ENCODE results near the gene FCRL2.

FCRL2 gene, protein sequence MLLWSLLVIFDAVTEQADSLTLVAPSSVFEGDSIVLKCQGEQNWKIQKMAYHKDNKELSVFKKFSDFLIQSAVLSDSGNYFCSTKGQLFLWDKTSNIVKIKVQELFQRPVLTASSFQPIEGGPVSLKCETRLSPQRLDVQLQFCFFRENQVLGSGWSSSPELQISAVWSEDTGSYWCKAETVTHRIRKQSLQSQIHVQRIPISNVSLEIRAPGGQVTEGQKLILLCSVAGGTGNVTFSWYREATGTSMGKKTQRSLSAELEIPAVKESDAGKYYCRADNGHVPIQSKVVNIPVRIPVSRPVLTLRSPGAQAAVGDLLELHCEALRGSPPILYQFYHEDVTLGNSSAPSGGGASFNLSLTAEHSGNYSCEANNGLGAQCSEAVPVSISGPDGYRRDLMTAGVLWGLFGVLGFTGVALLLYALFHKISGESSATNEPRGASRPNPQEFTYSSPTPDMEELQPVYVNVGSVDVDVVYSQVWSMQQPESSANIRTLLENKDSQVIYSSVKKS

GRCh38 chr1:157776971-157777391, at the start of gene FCRL2:
TSS of gene FCRL2 (minus strand) at chr1:157777132. CDS start at chr1:157777073, 59 bp downstream.
- DNase-seq (ENCODE audit: low read depth), result no peak

GRCh38 chr1:157820299-157820698, 43.4 kb upstream of the FCRL2 start:
- DNase-seq (ENCODE audit: low read depth), result no peak

- DNase-seq (ENCODE audit: low read depth), result no peak
Measured at GRCh38 chr1:157819896-157820295, 43.0 kb upstream of the FCRL2 start, which contains the start of gene FCRL1. TSS of gene FCRL1 (minus strand) at chr1:157820120. CDS start at chr1:157820037, 83 bp downstream.

- no peak for DNase-seq (ENCODE audit: low read depth)
Measured at GRCh38 chr1:157819215-157819614, 42.3 kb upstream of the FCRL2 start.

GRCh38 chr1:157813269-157813668, 36.3 kb upstream of the FCRL2 start:
- no peak for DNase-seq (ENCODE audit: low read depth)

- no peak for DNase-seq (ENCODE audit: low read depth)
Measured at GRCh38 chr1:157806431-157807149, 29.7 kb upstream of the FCRL2 start.

- no peak for DNase-seq (ENCODE audit: low read depth)
Measured at GRCh38 chr1:157803851-157804250, 26.9 kb upstream of the FCRL2 start.

DNA sequence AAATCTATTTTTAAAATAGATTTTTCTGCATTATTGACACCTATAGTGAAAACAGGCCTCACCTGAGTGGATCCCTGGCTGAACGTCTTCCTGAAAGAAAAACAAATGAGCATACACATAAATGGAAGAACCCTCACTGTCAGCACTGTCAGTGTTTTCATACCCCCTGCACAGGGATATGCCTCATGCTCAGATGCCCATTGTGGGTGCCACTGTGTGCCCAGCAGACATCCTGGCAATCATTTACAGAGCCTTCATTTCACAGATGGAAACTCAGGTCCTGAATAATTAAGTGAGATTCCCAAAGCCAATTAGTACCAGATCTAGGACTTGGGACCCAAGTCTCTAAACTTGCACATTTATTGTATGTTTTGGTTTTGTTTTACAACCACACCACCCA, 23.1 kb upstream of the FCRL2 start:
- no peak for DNase-seq (ENCODE audit: low read depth)

GRCh38 chr1:157798211-157798610, 21.3 kb upstream of the FCRL2 start:
- no peak for DNase-seq (ENCODE audit: low read depth)

GRCh38 chr1:157785248-157785647, 8.3 kb upstream of the FCRL2 start:
- DNase-seq (ENCODE audit: low read depth), result no peak

- no peak for DNase-seq (ENCODE audit: low read depth)
Measured at GRCh38 chr1:157784801-157785200, 7.9 kb upstream of the FCRL2 start.

DNA sequence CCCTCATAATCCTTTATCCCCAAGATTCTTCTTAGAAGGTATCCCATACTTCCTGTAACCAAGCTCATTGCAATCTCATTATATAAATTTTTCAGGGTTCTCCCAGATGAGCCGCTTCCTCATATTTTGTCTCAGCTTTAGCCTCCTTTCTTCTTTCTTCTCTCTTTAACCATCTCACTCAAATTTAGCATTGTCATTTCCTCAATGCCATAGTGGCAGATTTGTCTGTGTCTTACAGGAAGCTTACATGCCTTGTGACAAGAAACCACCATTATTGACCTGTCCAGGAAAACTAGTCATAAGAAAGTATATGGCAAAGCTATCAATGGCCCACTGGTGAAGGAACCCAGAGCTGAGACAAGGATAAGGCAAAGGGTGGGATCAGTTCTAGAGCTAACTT, 6.0 kb upstream of the FCRL2 start:
- no peak for DNase-seq (ENCODE audit: low read depth)

DNA sequence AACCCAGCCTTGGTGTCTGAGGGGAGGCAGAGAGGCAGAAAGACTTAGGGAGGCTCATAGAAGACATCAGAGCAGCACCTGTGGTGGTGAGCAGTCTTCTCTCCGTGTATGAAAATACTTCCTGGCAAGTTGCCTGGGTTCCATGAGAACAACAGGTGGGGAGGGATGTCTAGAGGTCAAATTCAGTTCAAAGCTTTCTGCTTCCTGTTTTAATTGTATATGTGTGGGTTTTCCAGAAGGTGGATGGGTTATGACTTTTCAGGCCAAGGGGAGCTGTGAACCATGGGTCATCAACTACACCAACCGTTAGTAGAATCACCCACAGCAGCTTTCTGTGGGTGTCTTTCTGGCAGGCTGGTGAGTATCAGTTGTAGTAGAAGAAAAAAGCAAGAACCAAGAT, 4.1 kb upstream of the FCRL2 start:
- no peak for DNase-seq (ENCODE audit: low read depth)

DNA sequence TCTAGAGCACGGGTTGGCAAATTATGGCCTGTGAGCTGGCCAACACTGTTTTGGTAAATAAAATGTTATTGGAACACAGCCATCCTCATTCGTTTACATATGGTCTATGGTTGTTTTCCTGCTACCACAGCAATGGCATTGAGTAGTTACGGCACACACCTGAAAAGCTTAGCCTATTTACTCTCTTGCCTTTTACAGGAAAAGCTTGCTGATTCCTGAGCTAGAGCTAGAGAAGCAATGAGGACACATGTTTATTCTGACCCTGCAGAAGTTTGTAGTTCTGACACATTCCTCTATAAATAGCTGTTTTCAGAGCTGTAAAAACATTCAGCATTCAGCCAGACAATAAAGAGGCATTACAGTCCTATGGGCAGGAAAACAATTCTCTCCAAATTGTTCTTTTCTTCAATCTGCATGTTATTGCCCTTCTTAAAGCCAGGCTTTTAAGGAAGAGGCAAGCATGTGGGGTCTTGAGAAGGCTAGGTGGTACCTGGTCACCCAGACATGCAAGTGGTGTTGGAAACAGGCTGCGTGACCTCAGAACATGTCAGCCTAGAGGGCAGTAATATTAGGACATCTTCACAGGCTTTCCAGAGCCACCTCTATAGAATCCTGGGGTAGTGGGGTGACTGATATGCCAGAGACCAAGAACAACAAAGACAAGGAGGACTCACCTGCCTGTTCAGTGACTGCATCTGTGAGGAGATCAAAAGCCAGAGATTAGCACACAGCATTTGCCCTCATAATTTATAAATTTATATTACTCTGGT, 1.6 kb downstream of the FCRL2 start:
- no peak for DNase-seq (ENCODE audit: low read depth)

DNA sequence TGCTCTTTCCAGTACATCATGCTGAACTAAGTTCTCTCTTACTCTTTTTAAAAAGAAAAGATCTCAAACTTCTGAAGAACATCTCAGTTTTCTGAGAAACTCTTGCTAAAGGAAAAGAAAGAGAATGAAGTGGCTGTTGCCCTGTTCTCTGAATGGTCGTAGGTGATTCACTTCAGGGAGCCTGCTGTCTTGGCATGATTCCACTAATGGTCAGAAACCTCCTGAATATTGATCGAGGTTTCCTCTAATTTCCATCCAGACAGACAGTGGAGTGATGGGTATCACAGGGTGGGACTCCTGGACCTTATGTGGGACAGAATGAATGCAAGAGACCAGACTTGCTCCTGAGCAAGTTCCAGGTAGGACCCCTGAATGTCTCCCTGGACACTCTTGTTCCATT, 2.5 kb downstream of the FCRL2 start:
- DNase-seq (ENCODE audit: low read depth), result no peak

DNA sequence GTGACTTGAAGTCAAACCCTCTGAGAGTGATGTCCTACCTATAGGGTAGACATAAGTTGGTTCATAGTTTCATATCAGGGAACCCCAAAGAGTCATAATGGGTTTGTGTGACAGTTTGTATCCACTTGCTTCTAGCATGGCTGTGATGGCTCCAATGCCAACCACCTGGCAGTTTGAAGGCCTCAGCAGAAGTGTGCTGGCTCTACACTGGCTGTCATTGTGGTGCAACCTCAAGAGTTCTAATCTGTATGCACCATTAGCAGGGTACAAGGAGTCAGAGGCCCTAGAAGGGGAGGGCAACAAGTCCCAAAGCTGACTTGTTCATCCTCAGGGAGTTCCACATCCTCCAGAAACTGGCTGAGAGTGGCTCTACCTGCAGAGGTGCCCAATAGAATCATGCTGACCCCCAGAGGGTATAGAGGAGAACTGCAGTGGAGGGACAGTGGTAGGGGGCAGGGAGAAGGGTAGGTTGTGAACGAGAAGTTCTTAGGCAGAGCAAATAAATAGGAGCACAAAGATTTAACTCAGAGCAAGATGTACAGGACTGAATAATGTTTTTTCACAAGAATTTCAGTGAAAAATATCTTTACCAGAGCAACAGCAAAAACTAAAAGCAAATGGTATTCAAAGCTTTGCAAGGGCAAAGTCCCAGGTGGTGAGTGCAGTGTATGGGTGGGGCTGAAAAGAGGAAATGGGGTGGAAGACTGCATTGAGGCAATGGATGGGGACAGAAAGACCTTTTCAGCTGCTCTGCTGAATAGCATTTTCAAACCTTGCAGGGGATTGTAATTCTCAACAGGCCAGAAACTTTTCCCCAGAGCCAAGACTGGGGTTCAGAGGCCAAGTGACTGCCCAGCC, 3.2 kb downstream of the FCRL2 start:
- DNase-seq (ENCODE audit: low read depth), result no peak

DNA sequence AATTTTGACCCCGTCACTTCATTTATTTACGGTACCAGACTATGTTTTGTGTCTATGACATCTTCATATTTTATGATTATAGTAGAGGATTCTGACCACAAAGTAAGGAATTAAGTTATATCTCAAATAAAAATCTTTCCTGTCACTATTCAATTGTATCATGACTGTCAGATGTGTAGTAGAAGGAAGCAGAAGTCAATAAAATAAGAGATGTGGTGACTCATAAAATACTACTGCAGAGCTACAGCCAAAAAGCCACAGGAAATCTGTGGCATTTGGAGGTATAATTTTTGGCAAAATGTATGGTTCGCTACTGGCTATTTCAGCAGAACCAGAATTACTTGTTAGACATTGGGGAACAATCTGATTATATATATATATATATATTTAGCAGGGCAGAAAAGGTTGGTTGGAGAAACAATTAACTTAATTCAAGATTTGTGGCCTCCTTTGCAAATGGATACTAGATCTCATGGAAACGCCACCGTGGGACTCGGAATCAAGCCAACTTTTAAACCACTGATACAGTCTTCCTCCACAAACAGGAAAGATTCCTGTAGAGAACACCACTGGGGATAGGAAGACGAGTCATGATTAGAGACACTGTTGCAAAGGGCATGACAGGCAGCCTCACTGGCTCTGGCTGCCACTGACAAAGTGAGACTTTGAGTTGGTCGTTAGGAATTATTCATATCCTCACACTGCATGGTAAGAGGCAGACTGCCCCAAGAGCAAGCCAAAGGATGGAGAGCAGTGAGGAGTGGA, 5.1 kb downstream of the FCRL2 start:
- DNase-seq (ENCODE audit: low read depth), result no peak

DNA sequence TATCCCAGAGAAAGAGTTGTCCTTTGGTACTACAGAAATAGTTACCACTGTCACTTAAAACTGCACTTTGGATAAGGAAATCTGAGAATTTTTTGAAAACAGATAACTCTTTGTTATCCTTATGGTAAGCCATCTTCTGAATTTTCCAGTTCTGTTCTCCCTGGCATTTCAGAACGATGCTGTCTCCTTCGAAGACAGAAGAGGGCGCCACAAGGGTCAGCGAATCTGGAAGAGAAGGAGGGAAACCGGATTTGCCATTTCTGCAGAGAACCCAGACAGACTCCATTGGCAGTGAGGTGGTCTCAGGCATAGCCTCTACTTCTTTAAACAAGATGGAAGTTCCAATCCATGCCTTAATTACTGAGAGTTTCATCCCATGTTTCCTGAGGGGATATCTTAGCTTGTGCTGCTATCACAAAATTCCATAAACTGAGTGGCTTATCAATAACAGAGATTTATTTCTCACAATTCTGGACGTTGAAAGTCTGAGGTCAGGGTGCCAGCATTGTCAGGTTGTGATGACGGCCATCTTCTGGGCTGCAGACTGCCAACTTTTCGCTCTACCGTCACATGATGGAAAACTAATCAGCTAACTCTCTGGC, 6.4 kb downstream of the FCRL2 start:
- DNase-seq (ENCODE audit: low read depth), result no peak

DNA sequence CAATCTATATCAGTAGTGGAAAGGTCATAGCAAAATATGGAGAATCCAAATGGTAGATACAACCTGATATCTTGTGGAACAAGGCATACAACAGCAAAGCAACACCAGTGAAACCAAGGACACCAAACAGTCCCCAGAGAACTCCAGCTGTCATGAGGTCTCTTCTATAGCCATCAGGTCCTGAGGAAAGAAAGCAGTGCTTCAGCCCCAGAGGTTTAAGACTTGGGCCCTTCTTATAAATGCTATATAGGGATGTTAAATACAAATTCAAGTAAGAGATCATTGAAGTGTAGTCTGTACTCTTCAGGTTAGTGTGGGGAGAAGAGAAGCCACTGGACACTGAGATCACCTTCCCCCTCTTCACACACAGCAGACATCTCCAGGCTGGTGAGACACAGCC, 10.1 kb downstream of the FCRL2 start:
- DNase-seq (ENCODE audit: low read depth), result no peak

DNA sequence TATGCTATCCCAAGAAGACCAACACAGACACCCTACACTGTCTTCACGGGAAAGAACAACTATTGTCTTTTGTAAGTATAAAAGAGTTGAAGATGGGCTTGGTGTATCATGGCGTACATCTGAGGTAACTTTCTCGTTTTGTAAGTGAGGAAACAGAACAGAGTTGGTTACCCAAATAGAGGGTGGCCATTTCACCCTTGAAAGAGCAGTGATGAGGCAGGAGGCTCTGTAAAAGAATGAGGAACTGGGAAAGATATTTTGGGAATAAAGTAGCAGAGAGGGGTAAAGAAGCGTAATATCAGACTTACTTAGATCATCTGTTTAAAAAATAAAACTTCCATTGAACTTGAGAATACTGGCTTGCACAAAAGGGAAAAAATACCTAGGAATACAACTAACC, 18.9 kb downstream of the FCRL2 start:
- DNase-seq (ENCODE audit: low read depth), result no peak

Measured in HS-27A (cell line).